Mesendoderm (in vitro differentiated cells): ENCODE results near the gene ZNF592.

Experiments used
- DNase-seq: peaks from one replicate; pipeline ENCODE4 v3.0.0; 2013
- H2AK5ac ChIP-seq: 2 replicates; pipeline ENCODE4 v1.6.1; 2013; ENCODE audit warnings: low read length, inconsistent platforms
- H2BK120ac ChIP-seq: 2 replicates; pipeline ENCODE4 v1.6.1; 2013; ENCODE audit warnings: low read depth, mild to moderate bottlenecking, low read length, moderate library complexity, mixed read lengths
- H2BK15ac ChIP-seq: replicated peaks from 2 replicates; pipeline ENCODE4 v1.6.1; 2013; ENCODE audit warnings: low read depth, mild to moderate bottlenecking, moderate library complexity
- H2BK5ac ChIP-seq: 2 replicates; pipeline ENCODE4 v1.6.1; 2013; ENCODE audit warnings: low read length, inconsistent platforms
- H3K18ac ChIP-seq: 2 replicates; pipeline ENCODE4 v1.6.1; 2013; ENCODE audit warnings: mild to moderate bottlenecking, low read length, mixed read lengths
- H3K23ac ChIP-seq: one replicate; pipeline ENCODE4 v1.6.1; 2013; ENCODE audit warnings: low read length
- H3K27ac ChIP-seq: 2 replicates; pipeline ENCODE4 v1.5.1; 2013; ENCODE audit warnings: low read depth, mild to moderate bottlenecking, inconsistent platforms, low read length, moderate library complexity
- H3K27me3 ChIP-seq: 2 replicates; pipeline ENCODE4 v1.6.1; 2013; ENCODE audit warnings: low read length, control low read depth, mild to moderate bottlenecking, inconsistent platforms; ENCODE audit not compliant: insufficient read depth, poor library complexity
- H3K36me3 ChIP-seq: 2 replicates; pipeline ENCODE4 v1.6.1; 2013; ENCODE audit warnings: low read length, inconsistent platforms; ENCODE audit not compliant: control insufficient read depth, insufficient read depth
- H3K4ac ChIP-seq: one replicate; pipeline ENCODE4 v1.6.1; 2013; ENCODE audit warnings: low read depth, mild to moderate bottlenecking, low read length, moderate library complexity
- H3K4me1 ChIP-seq: 2 replicates; pipeline ENCODE4 v1.6.1; 2013; ENCODE audit warnings: low read depth, low read length, inconsistent platforms; ENCODE audit not compliant: control insufficient read depth
- H3K4me2 ChIP-seq: 2 replicates; pipeline ENCODE4 v1.6.1; 2013; ENCODE audit warnings: low read length
- H3K4me3 ChIP-seq: 2 replicates; pipeline ENCODE4 v1.5.1; 2013; ENCODE audit warnings: mild to moderate bottlenecking, low read length
- H3K56ac ChIP-seq: one replicate; pipeline ENCODE4 v1.6.1; 2013; ENCODE audit warnings: low read length
- H3K79me1 ChIP-seq: 2 replicates; pipeline ENCODE4 v1.6.1; 2013; ENCODE audit warnings: low read length, inconsistent platforms
- H3K79me2 ChIP-seq: 2 replicates; pipeline ENCODE4 v1.6.1; 2013; ENCODE audit warnings: mild to moderate bottlenecking, low read length; ENCODE audit not compliant: control insufficient read depth, insufficient read depth
- H3K9ac ChIP-seq: 2 replicates; pipeline ENCODE4 v1.6.1; 2013; ENCODE audit warnings: low read length, inconsistent platforms
- H4K5ac ChIP-seq: one replicate; pipeline ENCODE4 v1.6.1; 2013; ENCODE audit warnings: low read length
- H4K8ac ChIP-seq: one replicate; pipeline ENCODE4 v1.6.1; 2013; ENCODE audit warnings: low read depth, mild to moderate bottlenecking, control low read depth, low read length, moderate library complexity
- WGBS: extraction: QIAGEN DNeasy Blood & Tissue Kit; methylation state at CpG from one replicate; pipeline ENCODE4 v1.1.7; 2013; ENCODE audit warnings: low lambda C conversion rate, missing lambda C conversion rate; ENCODE audit not compliant: insufficient coverage; ENCODE audit errors: extremely low coverage; 5-methylcytosine and 5-hydroxymethylcytosine counted together

The ZNF592 gene

GRCh38 chr15:84805221-84805620 is 56.8 kb downstream of the ZNF592 start:
- Histone ChIP-seq H3K27ac (no peak overlapping the region), H3K56ac (no peak overlapping the region), H3K27me3 (no peaks in the 10 kb centered on the region), H3K9ac (no peak overlapping the region), H2BK15ac (no peak overlapping the region), H2AK5ac (no peak overlapping the region), H4K5ac (no peak overlapping the region), H3K36me3 (peaks cover 11% of the 10 kb centered on the region), H3K79me2 (no peaks in the 10 kb centered on the region), H2BK120ac (no peak overlapping the region), H4K8ac (no peak overlapping the region), H3K4me1 (no peaks in the 10 kb centered on the region), H3K4ac (no peak overlapping the region), H3K79me1 (no peaks in the 10 kb centered on the region), H3K18ac (no peak overlapping the region), H3K4me3 (no peak overlapping the region), H3K4me2 (no peak overlapping the region), H2BK5ac (no peak overlapping the region), H3K23ac (no peak overlapping the region)
- WGBS, result no CpG with 5 or more reads among the region's 1 CpG
- no peak for DNase-seq

GRCh38 chr15:84807228-84807627 is 58.8 kb downstream of the ZNF592 start:
- H3K23ac ChIP-seq, result no peak overlapping the region
- no peaks in the 10 kb centered on the region for H3K27me3 ChIP-seq
- H3K27ac ChIP-seq, result no peak overlapping the region
- no peak overlapping the region for H3K18ac ChIP-seq
- no peaks in the 10 kb centered on the region for H3K79me2 ChIP-seq
- no peaks in the 10 kb centered on the region for H3K4me1 ChIP-seq
- no peak overlapping the region for H2BK5ac ChIP-seq
- DNase-seq, result no peak
- H4K8ac ChIP-seq, result no peak overlapping the region
- H3K79me1 ChIP-seq, result no peaks in the 10 kb centered on the region
- H3K36me3 ChIP-seq, result peaks cover 8% of the 10 kb centered on the region
- H3K9ac ChIP-seq, result no peak overlapping the region
- WGBS, result no CpG with 5 or more reads among the region's 3 CpGs
- no peak overlapping the region for H2BK120ac ChIP-seq
- H3K4ac ChIP-seq, result no peak overlapping the region
- H4K5ac ChIP-seq, result no peak overlapping the region
- no peak overlapping the region for H3K4me3 ChIP-seq
- H2BK15ac ChIP-seq, result no peak overlapping the region
- H3K56ac ChIP-seq, result no peak overlapping the region
- H2AK5ac ChIP-seq, result no peak overlapping the region
- no peak overlapping the region for H3K4me2 ChIP-seq

- no peaks in the 10 kb centered on the region for H3K79me2 ChIP-seq
- H3K4ac ChIP-seq, result no peak overlapping the region
- H3K18ac ChIP-seq, result no peak overlapping the region
- H3K27me3 ChIP-seq, result no peaks in the 10 kb centered on the region
- H3K27ac ChIP-seq, result no peak overlapping the region
- H3K9ac ChIP-seq, result no peak overlapping the region
- no peak overlapping the region for H2BK15ac ChIP-seq
- H3K4me1 ChIP-seq, result no peaks in the 10 kb centered on the region
- H3K79me1 ChIP-seq, result no peaks in the 10 kb centered on the region
- H3K56ac ChIP-seq, result no peak overlapping the region
- H2BK5ac ChIP-seq, result no peak overlapping the region
- H4K5ac ChIP-seq, result no peak overlapping the region
- no peaks in the 10 kb centered on the region for H3K36me3 ChIP-seq
- H4K8ac ChIP-seq, result no peak overlapping the region
- no peak overlapping the region for H3K4me2 ChIP-seq
- H2AK5ac ChIP-seq, result no peak overlapping the region
- no peak for DNase-seq
- H3K23ac ChIP-seq, result no peak overlapping the region
- no peak overlapping the region for H2BK120ac ChIP-seq
- no CpG with 5 or more reads among the region's 7 CpGs for WGBS
- no peak overlapping the region for H3K4me3 ChIP-seq
These were observed 61.9 kb downstream of the ZNF592 start for GRCh38 chr15:84810073-84810840.

- no peak overlapping the region for H3K4ac ChIP-seq
- H3K27ac ChIP-seq, result no peak overlapping the region
- H3K79me1 ChIP-seq, result no peaks in the 10 kb centered on the region
- H3K23ac ChIP-seq, result no peak overlapping the region
- no CpG with 5 or more reads among the region's 4 CpGs for WGBS
- H2BK15ac ChIP-seq, result no peak overlapping the region
- no peak overlapping the region for H3K4me2 ChIP-seq
- no peak overlapping the region for H2BK5ac ChIP-seq
- no peak overlapping the region for H3K4me3 ChIP-seq
- no peak overlapping the region for H3K18ac ChIP-seq
- no peak for DNase-seq
- no peak overlapping the region for H3K56ac ChIP-seq
- no peak overlapping the region for H2BK120ac ChIP-seq
- H3K4me1 ChIP-seq, result no peaks in the 10 kb centered on the region
- no peak overlapping the region for H4K5ac ChIP-seq
- no peak overlapping the region for H2AK5ac ChIP-seq
- no peaks in the 10 kb centered on the region for H3K36me3 ChIP-seq
- no peak overlapping the region for H3K9ac ChIP-seq
- no peak overlapping the region for H4K8ac ChIP-seq
- no peaks in the 10 kb centered on the region for H3K79me2 ChIP-seq
- no peaks in the 10 kb centered on the region for H3K27me3 ChIP-seq
These were observed 62.8 kb downstream of the ZNF592 start for GRCh38 chr15:84811151-84811550.

- Histone ChIP-seq H2BK120ac (no peak overlapping the region), H3K4me3 (no peak overlapping the region), H3K27ac (no peak overlapping the region), H3K9ac (no peak overlapping the region), H2AK5ac (no peak overlapping the region), H3K23ac (no peak overlapping the region), H3K4ac (no peak overlapping the region), H2BK15ac (no peak overlapping the region), H3K4me1 (peaks cover 4% of the 10 kb centered on the region), H2BK5ac (no peak overlapping the region), H4K8ac (no peak overlapping the region), H3K79me2 (no peaks in the 10 kb centered on the region), H3K27me3 (no peaks in the 10 kb centered on the region), H4K5ac (no peak overlapping the region), H3K56ac (no peak overlapping the region), H3K4me2 (no peak overlapping the region), H3K79me1 (no peaks in the 10 kb centered on the region), H3K36me3 (no peaks in the 10 kb centered on the region), H3K18ac (no peak overlapping the region)
- no peak for DNase-seq
These were observed 63.4 kb downstream of the ZNF592 start for GRCh38 chr15:84811828-84812227.

- H3K4me1 ChIP-seq, result peaks cover 4% of the 10 kb centered on the region
- H4K8ac ChIP-seq, result no peak overlapping the region
- no peak overlapping the region for H2BK15ac ChIP-seq
- no peak overlapping the region for H3K18ac ChIP-seq
- no peak overlapping the region for H2BK5ac ChIP-seq
- H3K27me3 ChIP-seq, result no peaks in the 10 kb centered on the region
- H3K79me1 ChIP-seq, result no peaks in the 10 kb centered on the region
- WGBS, result no CpG with 5 or more reads among the region's 2 CpGs
- H4K5ac ChIP-seq, result no peak overlapping the region
- no peak overlapping the region for H3K4me3 ChIP-seq
- H3K36me3 ChIP-seq, result no peaks in the 10 kb centered on the region
- no peak overlapping the region for H2AK5ac ChIP-seq
- no peak overlapping the region for H3K4me2 ChIP-seq
- H3K9ac ChIP-seq, result no peak overlapping the region
- H2BK120ac ChIP-seq, result no peak overlapping the region
- no peaks in the 10 kb centered on the region for H3K79me2 ChIP-seq
- H3K56ac ChIP-seq, result no peak overlapping the region
- no peak overlapping the region for H3K4ac ChIP-seq
- no peak overlapping the region for H3K23ac ChIP-seq
- DNase-seq, result no peak
- H3K27ac ChIP-seq, result no peak overlapping the region
These were observed 64.5 kb downstream of the ZNF592 start for GRCh38 chr15:84812842-84813241.
